H9 (cell line): Measurements from ENCODE around the gene KDM1B. TPM values are rescaled to one million over a fixed set of nuclear protein-coding genes. Genes with fewer than 3 reads are reported as not detected.

Source experiments
- DNase-seq: peaks from one replicate; pipeline ENCODE4 v3.0.0-alpha.2; 2017
- H2AFZ ChIP-seq: one replicate; pipeline ENCODE4 v1.6.1; 2013; ENCODE audit warnings: mild to moderate bottlenecking, low read length, control low read depth, moderate library complexity
- H2AK5ac ChIP-seq: 2 replicates; pipeline ENCODE4 v1.6.1; 2013; ENCODE audit warnings: low read length, control low read depth, mixed read lengths; ENCODE audit not compliant: insufficient read length
- H2BK120ac ChIP-seq: one replicate; pipeline ENCODE4 v1.6.1; 2013; ENCODE audit warnings: low read depth, mild to moderate bottlenecking, low read length, control low read depth, inconsistent platforms; ENCODE audit not compliant: poor library complexity, severe bottlenecking
- H2BK12ac ChIP-seq: 2 replicates; pipeline ENCODE4 v1.6.1; 2013; ENCODE audit warnings: low read length, control low read depth, mixed read lengths, low read depth; ENCODE audit not compliant: insufficient read length
- H2BK15ac ChIP-seq: 2 replicates; pipeline ENCODE4 v1.6.1; 2013; ENCODE audit warnings: low read depth, low read length, control low read depth
- H2BK20ac ChIP-seq: one replicate; pipeline ENCODE4 v1.6.1; 2013; ENCODE audit warnings: low read depth, mild to moderate bottlenecking, low read length, control low read depth, inconsistent platforms; ENCODE audit not compliant: poor library complexity, severe bottlenecking
- H2BK5ac ChIP-seq: 2 replicates; pipeline ENCODE4 v1.6.1; 2013; ENCODE audit warnings: low read length, control low read depth, mixed read lengths; ENCODE audit not compliant: insufficient read length
- H3K14ac ChIP-seq: 2 replicates; pipeline ENCODE4 v1.6.1; 2013; ENCODE audit warnings: low read length, control low read depth; ENCODE audit not compliant: insufficient read depth
- H3K18ac ChIP-seq: 2 replicates; pipeline ENCODE4 v1.6.1; 2013; ENCODE audit warnings: low read depth, mild to moderate bottlenecking, mixed read lengths, low read length, control low read depth; ENCODE audit not compliant: insufficient read length
- H3K23ac ChIP-seq: 2 replicates; pipeline ENCODE4 v1.6.1; 2013; ENCODE audit warnings: low read length, control low read depth, mixed read lengths, low read depth; ENCODE audit not compliant: insufficient read length
- H3K23me2 ChIP-seq: 2 replicates; pipeline ENCODE4 v1.6.1; 2013; ENCODE audit warnings: low read depth, mild to moderate bottlenecking, mixed read lengths, low read length, control low read depth; ENCODE audit not compliant: insufficient read length, poor library complexity, severe bottlenecking
- H3K27ac ChIP-seq: 2 replicates; pipeline ENCODE4 v1.5.1; 2013; ENCODE audit warnings: low read length, control low read depth, mixed read lengths, low read depth; ENCODE audit not compliant: insufficient read length
- H3K27me3 ChIP-seq: 2 replicates; pipeline ENCODE4 v1.6.1; 2013; ENCODE audit warnings: low read length, control low read depth, inconsistent platforms; ENCODE audit not compliant: insufficient read depth
- H3K4ac ChIP-seq: 2 replicates; pipeline ENCODE4 v1.6.1; 2013; ENCODE audit warnings: low read depth, mild to moderate bottlenecking, control low read depth, inconsistent platforms, low read length, moderate library complexity
- H3K4me1 ChIP-seq: 2 replicates; pipeline ENCODE4 v1.6.1; 2013; ENCODE audit warnings: low read length, control low read depth, inconsistent platforms; ENCODE audit not compliant: insufficient read depth
- H3K4me2 ChIP-seq: 2 replicates; pipeline ENCODE4 v1.6.1; 2013; ENCODE audit warnings: low read length, control low read depth, mixed read lengths; ENCODE audit not compliant: insufficient read length, insufficient read depth
- H3K56ac ChIP-seq: 2 replicates; pipeline ENCODE4 v1.6.1; 2013; ENCODE audit warnings: low read depth, mild to moderate bottlenecking, mixed read lengths, low read length, control low read depth; ENCODE audit not compliant: insufficient read length
- H3K79me1 ChIP-seq: 2 replicates; pipeline ENCODE4 v1.6.1; 2013; ENCODE audit warnings: low read depth, mild to moderate bottlenecking, moderate library complexity, low read length, control low read depth, inconsistent platforms; ENCODE audit not compliant: insufficient read depth, poor library complexity, severe bottlenecking
- H3K79me2 ChIP-seq: 2 replicates; pipeline ENCODE4 v1.6.1; 2013; ENCODE audit warnings: low read length, control low read depth, inconsistent platforms; ENCODE audit not compliant: insufficient read depth
- H3K9ac ChIP-seq: 2 replicates; pipeline ENCODE4 v1.6.1; 2013; ENCODE audit warnings: low read length, control low read depth, mixed read lengths; ENCODE audit not compliant: insufficient read length; ENCODE audit errors: extremely low read depth
- H3K9me3 ChIP-seq: one replicate; pipeline ENCODE4 v1.6.1; 2013; ENCODE audit warnings: low read depth, low read length, inconsistent platforms; ENCODE audit not compliant: control insufficient read depth
- H3T11ph ChIP-seq: one replicate; pipeline ENCODE4 v1.6.1; 2013; ENCODE audit warnings: mild to moderate bottlenecking, low read length, control low read depth, inconsistent platforms
- H4K20me1 ChIP-seq: one replicate; pipeline ENCODE4 v1.6.1; 2013; ENCODE audit not compliant: control insufficient read depth, insufficient read length, insufficient read depth
- H4K5ac ChIP-seq: 2 replicates; pipeline ENCODE4 v1.6.1; 2013; ENCODE audit warnings: low read depth, mild to moderate bottlenecking, mixed read lengths, low read length, control low read depth; ENCODE audit not compliant: insufficient read length
- H4K8ac ChIP-seq: replicated peaks from 2 replicates; pipeline ENCODE4 v1.6.1; 2013; ENCODE audit warnings: low read length, control low read depth, mixed read lengths, low read depth; ENCODE audit not compliant: insufficient read length
- H4K91ac ChIP-seq: 2 replicates; pipeline ENCODE4 v1.6.1; 2013; ENCODE audit warnings: low read depth, mild to moderate bottlenecking, moderate library complexity, mixed read lengths, low read length, control low read depth; ENCODE audit not compliant: insufficient read length
- H3K27ac Mint-ChIP-seq, 3 experiments: 2 replicates in 2 of 3; 3 replicates in 1 of 3; pipeline ENCODE4 v1.8.0; 2020 to 2021; ENCODE audit warnings: mixed read lengths in 3 of 3, mild to moderate bottlenecking in 1 of 3, moderate library complexity in 1 of 3
- H3K27me3 Mint-ChIP-seq: 2 replicates; pipeline ENCODE4 v1.8.0; 2021; ENCODE audit warnings: low read depth, mild to moderate bottlenecking, moderate library complexity, mixed read lengths
- H3K36me3 Mint-ChIP-seq, 3 experiments: 2 replicates in 2 of 3; 3 replicates in 1 of 3; pipeline ENCODE4 v1.8.0; 2020 to 2021; ENCODE audit warnings: low read depth in 3 of 3, mixed read lengths in 3 of 3; ENCODE audit not compliant: insufficient read depth in 1 of 3
- H3K4me1 Mint-ChIP-seq, 2 experiments: 2 replicates each; pipeline ENCODE4 v1.8.0; 2020; ENCODE audit warnings: mixed read lengths in 2 of 2
- H3K4me3 Mint-ChIP-seq, 2 experiments: 2 replicates in 1 of 2; 3 replicates in 1 of 2; pipeline ENCODE4 v1.8.0; 2020 to 2021; ENCODE audit warnings: mild to moderate bottlenecking in 2 of 2, mixed read lengths in 2 of 2, moderate library complexity in 1 of 2
- H3K9me3 Mint-ChIP-seq, 2 experiments: 2 replicates in 1 of 2; 3 replicates in 1 of 2; pipeline ENCODE4 v1.8.0; 2020; ENCODE audit warnings: mild to moderate bottlenecking in 2 of 2, mixed read lengths in 2 of 2, moderate library complexity in 1 of 2
- CTCF ChIP-seq: fragments of 200-600 bp; sonication (generic); conservative IDR thresholded peaks from 3 replicates; pipeline ENCODE4 v1.8.0; 2021; ENCODE audit warnings: antibody characterized with exemption, mild to moderate bottlenecking
- WGBS: extraction: QIAGEN DNeasy Blood & Tissue Kit; methylation state at CpG from one replicate; pipeline ENCODE4 v1.1.7; 2013; ENCODE audit warnings: missing lambda C conversion rate, low lambda C conversion rate, mixed read lengths; ENCODE audit not compliant: insufficient read length; ENCODE audit errors: extremely low coverage; 5-methylcytosine and 5-hydroxymethylcytosine counted together
- total RNA-seq: library from RNA; stranded (reverse); gene quantifications from 2 replicates; pipeline ENCODE4 v1.2.1, GENCODE V29; 2021

KDM1B gene
- total RNA-seq, 1 experiment from 2014 or later, result 5.4 TPM

GRCh38 chr6:18135171-18135570, 20.1 kb upstream of the KDM1B start:
- no peak overlapping the region for H2BK120ac ChIP-seq
- no peak overlapping the region for H3K56ac ChIP-seq
- no peak overlapping the region for H3K9ac ChIP-seq
- H4K5ac ChIP-seq, result no peak overlapping the region
- no peak overlapping the region for H2AFZ ChIP-seq
- H3K27me3 Mint-ChIP-seq, result no peaks in the 10 kb centered on the region
- H2BK5ac ChIP-seq, result no peak overlapping the region
- no CpG with 5 or more reads among the region's 2 CpGs for WGBS
- no peak overlapping the region for H2BK20ac ChIP-seq
- H3K79me1 ChIP-seq, result no peaks in the 10 kb centered on the region
- H3K4me2 ChIP-seq, result no peak overlapping the region
- no peaks in the 10 kb centered on the region for H3K4me1 ChIP-seq
- TF ChIP-seq CTCF, result no peak
- no peaks in the 10 kb centered on the region for H3K9me3 ChIP-seq
- H3K27ac ChIP-seq, result no peak overlapping the region
- H4K20me1 ChIP-seq, result no peaks in the 10 kb centered on the region
- H3K4me3 Mint-ChIP-seq, result no peak overlapping the region
- H2AK5ac ChIP-seq, result no peak overlapping the region
- no peak overlapping the region for H4K91ac ChIP-seq
- H3K36me3 Mint-ChIP-seq, result peaks cover 7 to 44% (median 38%) of the 10 kb centered on the region in 3 experiments; a peak in 6 of 7 replicates
- H3K23ac ChIP-seq, result no peak overlapping the region
- H3T11ph ChIP-seq, result no peak overlapping the region
- H2BK12ac ChIP-seq, result no peak overlapping the region
- H3K14ac ChIP-seq, result no peak overlapping the region
- no peak overlapping the region for H2BK15ac ChIP-seq
- no peak for DNase-seq
- no peak overlapping the region for H4K8ac ChIP-seq
- H3K18ac ChIP-seq, result no peak overlapping the region
- H3K79me2 ChIP-seq, result no peaks in the 10 kb centered on the region
- no peak overlapping the region for H3K27ac Mint-ChIP-seq
- H3K23me2 ChIP-seq, result no peaks in the 10 kb centered on the region
- no peaks in the 10 kb centered on the region for H3K27me3 ChIP-seq
- H3K4ac ChIP-seq, result no peak overlapping the region
- H3K9me3 Mint-ChIP-seq, result no peaks in the 10 kb centered on the region
- H3K4me1 Mint-ChIP-seq, result no peaks in the 10 kb centered on the region
